Fibroblast of villous mesenchyme (primary cell): ENCODE results near the gene RARRES1. TPM values are rescaled to one million over a fixed set of nuclear protein-coding genes. Genes with fewer than 3 reads are reported as not detected.

Experiments used
- DNase-seq: peaks from one replicate; pipeline ENCODE4 v3.0.0-alpha.2; 2010; ENCODE audit warnings: low read depth
- H3K4me3 ChIP-seq: 2 replicates; pipeline ENCODE4 v1.5.1; 2011; ENCODE audit warnings: low read depth, mild to moderate bottlenecking, low read length
- CTCF ChIP-seq: IDR thresholded peaks from 2 replicates; pipeline ENCODE4 v1.5.1; 2012; ENCODE audit warnings: low read depth, mild to moderate bottlenecking, low read length; ENCODE audit not compliant: insufficient read depth
- total RNA-seq: library from RNA; depleted of rRNA; stranded (reverse); fragments of >200 nt; gene quantifications from 2 replicates; pipeline ENCODE4 v1.2.3, GENCODE V29; 2012

RARRES1 gene
- total RNA-seq, 1 donor, result 8.2 TPM

- DNase-seq, result no peak
- no peak overlapping the region for H3K4me3 ChIP-seq
- no peak for TF ChIP-seq CTCF
Measured at GRCh38 chr3:158737410-158737809, 5.2 kb upstream of the RARRES1 start.

GRCh38 chr3:158735296-158736033 lies 3.2 kb upstream of the RARRES1 start:
- H3K4me3 ChIP-seq, result no peak overlapping the region
- TF ChIP-seq CTCF, result no peak
- DNase-seq, result no peak

DNA sequence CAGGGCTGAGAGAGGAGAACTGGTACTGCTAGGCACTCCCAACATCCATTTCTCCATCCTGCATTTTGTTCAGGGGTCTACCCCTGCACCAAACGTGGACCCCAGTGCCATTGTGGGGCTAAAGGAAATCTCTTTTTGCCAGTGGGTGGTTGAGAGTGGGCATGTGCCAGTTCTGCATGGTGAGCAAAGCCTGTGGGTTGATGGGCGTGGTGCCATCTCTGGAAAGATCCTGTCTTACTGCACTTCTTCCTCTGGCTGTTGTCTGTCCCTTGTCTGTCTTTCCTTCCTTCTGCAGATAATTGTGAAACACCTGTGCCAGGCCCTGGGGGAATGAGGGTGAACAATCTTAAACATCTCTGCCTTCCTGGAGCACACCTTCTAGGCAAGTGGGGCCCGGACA lies 1.4 kb upstream of the RARRES1 start:
- DNase-seq, result no peak
- H3K4me3 ChIP-seq, result no peak overlapping the region
- no peak for TF ChIP-seq CTCF

GRCh38 chr3:158732856-158733200 lies 571 bp upstream of the RARRES1 start:
- DNase-seq, result no peak
- H3K4me3 ChIP-seq, result peak overlapping the region; percentile 71
- TF ChIP-seq CTCF, result no peak

- DNase-seq, result no peak
- TF ChIP-seq CTCF, result no peak
- peak overlapping the region; percentile 71 for H3K4me3 ChIP-seq
Measured at GRCh38 chr3:158731486-158731885, 771 bp downstream of the RARRES1 start.

- no peak overlapping the region for H3K4me3 ChIP-seq
- TF ChIP-seq CTCF, result no peak
- DNase-seq, result no peak
Measured at GRCh38 chr3:158728851-158729250, 3.4 kb downstream of the RARRES1 start.

DNA sequence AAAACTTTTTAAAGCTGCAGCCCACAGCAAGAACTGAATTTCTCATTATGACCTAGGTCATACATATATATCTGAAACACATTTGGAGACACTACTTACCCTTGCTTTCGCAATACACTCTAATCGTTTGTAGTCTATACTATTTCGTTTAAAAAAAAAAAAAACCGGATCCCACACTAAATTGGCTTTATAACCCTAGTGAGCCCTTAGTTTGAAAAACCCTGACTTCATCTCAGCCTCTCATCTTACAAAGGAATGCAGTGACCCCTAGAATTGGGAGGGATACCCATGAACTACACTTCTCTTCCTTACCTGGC lies 4.2 kb downstream of the RARRES1 start:
- TF ChIP-seq CTCF, result no peak
- DNase-seq, result no peak
- H3K4me3 ChIP-seq, result no peak overlapping the region
